ENCODE results near the gene CHML.

DNA sequence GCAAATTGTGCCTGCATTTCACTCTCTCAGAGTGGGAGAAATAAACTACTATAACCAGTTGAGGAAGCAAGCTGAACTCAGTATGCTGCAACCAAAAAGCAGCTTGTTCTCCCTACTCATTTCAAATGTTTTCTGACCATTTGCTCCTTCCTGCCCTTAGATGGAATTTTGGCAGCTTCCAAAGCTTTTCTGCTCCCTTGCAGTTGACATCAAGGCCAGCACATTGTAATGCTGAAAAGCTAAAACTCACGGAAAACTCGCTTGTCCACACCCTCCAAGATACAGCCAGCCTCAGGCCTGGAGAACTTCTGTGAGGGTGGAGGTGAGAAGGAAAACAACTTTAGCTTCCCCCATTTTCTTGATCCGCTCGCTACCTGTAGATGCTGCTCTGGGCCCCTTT, 5.0 kb upstream of the CHML start:
- TF ChIP-seq POLR2AphosphoS5 (IDR thresholded peaks at IDR 0.05) = no peak
- TF ChIP-seq, protein P1, sequence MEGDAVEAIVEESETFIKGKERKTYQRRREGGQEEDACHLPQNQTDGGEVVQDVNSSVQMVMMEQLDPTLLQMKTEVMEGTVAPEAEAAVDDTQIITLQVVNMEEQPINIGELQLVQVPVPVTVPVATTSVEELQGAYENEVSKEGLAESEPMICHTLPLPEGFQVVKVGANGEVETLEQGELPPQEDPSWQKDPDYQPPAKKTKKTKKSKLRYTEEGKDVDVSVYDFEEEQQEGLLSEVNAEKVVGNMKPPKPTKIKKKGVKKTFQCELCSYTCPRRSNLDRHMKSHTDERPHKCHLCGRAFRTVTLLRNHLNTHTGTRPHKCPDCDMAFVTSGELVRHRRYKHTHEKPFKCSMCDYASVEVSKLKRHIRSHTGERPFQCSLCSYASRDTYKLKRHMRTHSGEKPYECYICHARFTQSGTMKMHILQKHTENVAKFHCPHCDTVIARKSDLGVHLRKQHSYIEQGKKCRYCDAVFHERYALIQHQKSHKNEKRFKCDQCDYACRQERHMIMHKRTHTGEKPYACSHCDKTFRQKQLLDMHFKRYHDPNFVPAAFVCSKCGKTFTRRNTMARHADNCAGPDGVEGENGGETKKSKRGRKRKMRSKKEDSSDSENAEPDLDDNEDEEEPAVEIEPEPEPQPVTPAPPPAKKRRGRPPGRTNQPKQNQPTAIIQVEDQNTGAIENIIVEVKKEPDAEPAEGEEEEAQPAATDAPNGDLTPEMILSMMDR (IDR thresholded peaks at IDR 0.05) = no peak

Measured in sigmoid colon (tissue), 4 donors.